C1 segment of cervical spinal cord (tissue), 14 donors: ENCODE data around the gene NPPA.
"Not testable (repeated sequence)": the region's sequence is repeated elsewhere in the genome, so short reads cannot be mapped to it uniquely, and the experiment has no call there.

Experiments used
- DNase-seq, 14 donors: peaks; one replicate each; lab custom pipeline; 2025; lab: John Stamatoyannopoulos, UW

Gene NPPA

GRCh38 chr1:11847667-11848372, at the start of gene NPPA:
Gene NPPA, minus strand, starts transcription at chr1:11847783. Its CDS starts 99 bp downstream, at chr1:11847684.
- DNase-seq: no peak

- DNase-seq: not testable (repeated sequence)
Observed at GRCh38 chr1:11894501-11894900, 46.9 kb upstream of the NPPA start.

GRCh38 chr1:11893907-11894251, 46.3 kb upstream of the NPPA start:
- peak in 6 of 14 donors; percentile 3 to 19 (median 16) for DNase-seq

DNA sequence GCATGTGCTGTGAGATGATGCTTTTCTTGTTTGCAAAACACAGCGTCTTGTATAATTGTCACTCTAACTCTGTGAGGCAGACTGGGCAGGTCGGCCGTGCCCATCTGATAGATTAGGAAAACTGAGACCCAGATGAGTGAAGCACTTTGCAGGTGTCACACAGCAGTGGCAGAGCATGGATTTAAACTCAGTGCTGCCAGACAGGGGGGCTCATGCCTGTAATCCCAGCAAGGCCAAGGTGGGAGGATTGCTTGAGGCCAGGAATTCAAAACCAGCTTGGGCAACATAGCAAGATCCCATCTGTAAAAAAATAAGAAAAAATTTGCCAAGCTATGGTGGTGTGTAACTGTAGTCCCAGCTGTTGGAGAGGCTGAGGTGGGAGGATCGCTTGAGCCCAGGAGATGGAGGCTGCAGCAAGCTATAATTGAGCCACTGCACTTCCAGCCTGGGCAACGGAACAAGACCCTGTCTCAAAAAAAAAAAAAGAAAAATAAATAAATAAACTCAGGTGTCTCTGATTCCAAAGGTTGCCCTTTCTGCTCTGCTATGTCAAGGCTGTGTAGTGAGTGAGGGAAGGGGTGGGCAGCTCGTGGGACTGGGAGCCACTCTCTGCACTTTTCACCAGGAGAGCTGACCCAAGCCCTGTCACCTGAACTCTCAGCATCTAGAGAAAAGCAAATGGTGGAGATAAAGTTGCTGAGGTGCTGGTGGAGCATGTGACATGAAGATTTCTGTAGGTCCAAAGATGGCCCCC, 44.0 kb upstream of the NPPA start:
- DNase-seq: no peak

DNA sequence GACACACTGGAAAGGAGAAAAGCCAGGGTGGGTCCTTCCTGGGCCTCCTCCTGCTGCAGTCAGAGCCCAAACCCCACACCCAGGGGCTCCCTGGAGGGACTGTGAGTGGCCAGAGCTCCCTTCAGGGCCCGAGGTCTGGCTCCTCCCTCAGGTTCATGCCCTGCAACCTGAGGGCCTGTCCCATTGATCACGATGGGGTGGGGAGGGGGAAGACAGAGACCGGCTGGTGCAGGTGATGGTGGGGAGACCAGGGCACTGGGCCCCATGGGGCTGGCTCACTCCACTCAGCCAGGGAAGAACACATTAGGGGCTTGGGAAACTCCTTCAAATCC, 41.3 kb upstream of the NPPA start:
- DNase-seq: no peak

- DNase-seq: peak in 1 of 14 donors; percentile 42
Observed at GRCh38 chr1:11888206-11888876, 40.8 kb upstream of the NPPA start.

GRCh38 chr1:11887666-11888007, 40.1 kb upstream of the NPPA start:
- no peak for DNase-seq

DNA sequence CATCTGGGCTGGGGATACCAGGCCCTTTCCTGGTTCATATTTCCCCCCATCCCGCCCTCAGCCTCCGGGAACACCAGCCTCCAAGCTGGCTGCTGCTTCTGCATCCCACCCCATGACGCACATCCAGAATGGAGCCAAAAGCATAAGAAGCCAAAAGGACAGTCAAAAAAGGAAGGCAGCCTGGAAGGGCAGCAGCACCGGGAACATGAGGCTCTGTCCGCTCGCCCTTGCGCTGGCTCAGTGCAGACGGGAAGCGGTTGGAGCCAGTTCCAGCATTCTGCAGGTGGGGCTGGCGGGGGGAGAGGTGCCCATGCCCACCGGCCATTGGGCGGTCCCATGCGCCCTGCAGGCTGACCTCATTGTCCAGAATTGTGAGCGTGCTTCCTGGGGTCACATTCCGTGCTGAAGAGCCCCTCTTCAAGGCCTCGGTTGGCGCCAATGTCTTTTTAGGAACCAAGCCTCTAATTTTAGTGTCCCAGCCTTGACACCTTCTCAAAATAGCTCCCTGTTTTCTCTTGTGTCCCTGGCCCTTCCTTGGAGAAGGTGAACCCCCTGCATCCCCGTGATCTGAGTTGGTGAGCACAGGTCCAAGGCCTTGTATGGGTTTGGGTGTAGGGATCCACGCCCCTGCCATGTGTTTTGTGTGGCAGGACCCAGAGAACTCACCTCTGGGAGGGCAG, 39.5 kb upstream of the NPPA start:
- DNase-seq: no peak

DNA sequence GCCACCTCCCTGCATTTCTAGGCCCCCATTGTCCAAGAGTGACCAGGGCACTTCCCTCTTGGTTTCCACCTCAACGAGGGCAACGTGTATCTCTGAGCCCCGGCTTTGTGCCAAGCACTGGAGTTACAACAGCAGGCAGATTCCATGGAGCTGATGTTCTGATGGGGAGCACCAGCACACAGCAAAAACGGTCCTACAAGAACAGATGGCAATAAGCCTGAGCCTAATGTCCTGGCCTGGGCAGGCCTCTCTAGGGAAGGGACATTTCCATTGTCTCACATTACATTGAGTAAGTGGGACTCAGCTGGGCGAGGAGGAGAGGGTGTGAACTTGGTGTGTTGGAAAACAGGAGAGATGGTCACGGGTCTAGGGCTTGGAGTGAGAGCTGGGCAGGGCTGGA, 38.3 kb upstream of the NPPA start:
- DNase-seq: no peak

- DNase-seq: no peak
Observed at GRCh38 chr1:11882814-11883538, 35.4 kb upstream of the NPPA start.

DNA sequence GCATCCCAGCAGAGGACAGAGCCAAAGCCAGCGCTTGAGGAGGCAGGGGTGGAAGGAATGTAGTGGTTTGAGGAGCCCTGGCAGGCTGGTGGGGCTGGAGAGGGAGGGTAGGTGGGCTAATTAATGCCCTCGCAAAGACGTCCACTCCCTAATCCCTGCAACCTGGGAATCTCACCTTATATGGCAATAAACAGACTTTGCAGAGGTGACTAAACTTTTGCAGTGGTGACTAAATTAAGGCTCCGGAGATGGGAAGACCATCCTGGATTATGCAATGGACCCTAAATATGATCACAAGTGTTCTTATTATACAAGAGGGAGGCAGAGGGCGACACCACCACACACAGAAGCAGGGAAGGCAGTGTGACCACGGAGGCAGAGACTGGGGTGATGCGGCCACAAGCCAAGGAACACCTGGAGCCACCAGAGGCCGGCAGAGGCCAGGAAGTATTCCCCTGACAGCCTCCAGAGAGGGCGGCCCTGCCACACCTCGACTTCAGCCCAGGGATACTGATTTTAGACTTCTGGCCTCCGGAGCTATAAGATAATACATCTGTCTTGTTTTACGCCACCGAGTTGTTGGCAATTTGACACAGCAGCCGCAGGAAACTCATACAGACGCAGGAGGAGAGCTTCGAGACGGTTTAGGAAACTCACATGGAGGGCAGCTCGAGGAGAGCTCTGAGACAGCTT, 34.3 kb upstream of the NPPA start:
- no peak for DNase-seq

DNA sequence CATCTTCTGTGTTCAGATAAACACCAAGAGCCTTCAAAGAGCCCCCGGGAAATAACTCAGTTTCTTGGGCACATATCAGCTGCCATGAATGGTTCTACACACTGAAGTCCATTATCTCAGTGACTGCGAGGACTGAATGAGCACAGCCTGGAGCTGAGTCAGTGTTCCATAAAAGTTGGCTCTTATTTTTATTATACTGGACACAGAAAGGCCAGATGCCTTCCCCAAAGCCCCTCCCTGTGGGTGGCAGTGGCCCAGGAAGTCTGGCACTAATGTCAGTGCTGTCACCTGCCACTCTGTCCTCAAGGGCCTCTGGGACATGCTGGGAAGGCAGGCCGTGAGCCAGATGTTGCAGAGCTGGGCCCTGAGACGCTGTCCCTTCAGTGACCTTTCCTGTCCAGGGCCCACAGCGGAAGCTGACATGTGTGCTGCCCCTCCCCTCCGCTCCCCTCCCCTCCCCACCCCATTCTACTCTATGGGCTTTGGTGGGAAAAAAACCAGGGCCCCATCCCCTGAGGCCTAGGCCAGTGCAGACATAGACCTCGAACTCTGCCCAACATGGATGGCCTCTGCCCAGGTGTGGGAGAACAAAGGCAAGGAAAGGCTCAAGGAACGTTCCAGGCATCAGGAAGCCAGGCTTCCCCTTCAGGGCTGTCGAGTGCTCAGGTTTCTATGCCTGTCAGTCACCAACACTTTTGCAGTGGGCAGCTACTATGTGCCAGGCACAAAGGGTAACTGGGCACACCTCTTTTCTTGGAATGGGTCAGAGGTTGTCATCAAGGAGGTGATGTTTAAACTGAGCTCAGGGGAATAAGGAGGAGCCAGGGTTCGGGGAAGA, 33.5 kb upstream of the NPPA start:
- peak in 7 of 14 donors; percentile 3 to 85 (median 6) for DNase-seq

DNA sequence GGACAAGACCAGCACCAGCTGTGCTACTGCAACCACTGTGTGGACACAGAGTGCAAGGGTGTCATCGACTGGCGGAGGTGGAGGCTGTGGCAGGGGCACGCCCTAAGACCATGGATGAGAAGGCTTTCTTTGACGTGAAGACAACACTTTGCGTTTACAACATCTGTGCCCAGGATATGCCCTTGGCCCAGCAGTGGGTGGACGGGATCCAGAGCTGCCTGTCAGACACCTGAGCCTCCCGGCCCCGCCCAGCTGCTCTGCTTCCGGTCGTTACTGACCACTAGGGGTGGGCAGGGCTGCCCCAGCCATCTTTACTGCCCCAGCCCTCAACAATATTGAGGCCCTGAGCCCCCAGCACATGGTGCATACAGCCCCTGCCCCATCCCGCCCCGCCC, 32.6 kb upstream of the NPPA start:
- DNase-seq: no peak

GRCh38 chr1:11879311-11880180, 32.0 kb upstream of the NPPA start:
- DNase-seq: no peak

- DNase-seq: no peak
Observed at GRCh38 chr1:11878891-11879190, 31.3 kb upstream of the NPPA start.

DNA sequence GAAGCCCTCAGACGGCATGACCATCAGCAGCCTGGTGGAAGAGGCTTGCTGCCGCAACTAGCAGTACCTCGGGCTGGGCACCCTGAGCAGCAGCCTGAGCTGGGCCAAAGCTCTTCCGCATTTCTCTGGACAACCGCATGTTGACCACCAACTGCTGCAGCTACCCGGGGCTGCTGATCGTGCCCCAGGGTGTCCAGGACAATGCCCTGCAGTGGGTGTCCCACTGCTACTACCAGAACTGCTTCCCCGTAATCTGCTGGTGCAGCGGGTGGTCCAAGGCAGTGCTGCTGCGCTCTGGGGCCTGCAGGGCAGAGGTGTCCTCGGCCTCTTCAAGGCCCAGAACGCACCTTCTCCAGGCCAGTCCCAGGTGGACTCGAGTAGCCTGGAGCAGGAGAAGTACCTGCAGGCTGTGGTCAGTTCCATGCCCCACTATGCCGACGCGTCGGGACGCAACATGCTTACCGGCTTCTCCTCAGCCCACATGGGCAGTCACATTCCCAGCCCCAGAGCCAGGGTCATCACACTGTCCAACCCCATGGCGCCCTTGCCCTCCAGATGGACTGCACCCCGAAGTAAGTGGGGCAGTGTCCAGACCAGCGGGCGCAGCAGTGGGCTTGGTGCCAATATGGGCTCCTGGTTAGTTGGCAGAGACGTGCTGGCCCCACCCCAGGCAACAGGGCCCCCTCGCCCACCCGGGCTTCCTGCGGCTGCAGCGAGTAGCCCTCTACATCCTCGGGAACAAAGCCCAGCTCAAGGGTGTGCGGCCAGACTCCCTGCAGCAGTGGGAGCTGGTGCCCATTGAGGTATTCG, 30.7 kb upstream of the NPPA start:
- no peak for DNase-seq

GRCh38 chr1:11877074-11877473, 29.5 kb upstream of the NPPA start:
- DNase-seq: no peak

DNA sequence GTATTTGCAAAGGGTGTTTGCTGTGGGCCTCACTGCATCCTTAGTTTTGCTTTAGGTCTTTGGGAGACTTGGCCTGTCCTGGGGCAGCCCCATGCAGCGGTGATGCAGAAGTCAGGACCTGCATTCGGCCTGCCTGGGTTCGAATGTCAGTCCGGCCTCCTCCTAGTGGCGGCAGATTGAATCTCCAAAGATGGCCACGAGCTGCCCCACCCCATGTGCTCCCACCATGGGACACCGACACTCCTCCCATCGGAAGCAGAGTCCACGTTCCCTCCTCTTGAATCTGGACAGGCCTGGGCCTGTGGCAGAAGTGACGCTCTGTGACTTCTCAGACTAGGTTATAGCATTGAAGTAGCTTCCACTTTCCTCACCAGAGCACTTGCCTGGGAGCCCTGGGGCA, 27.5 kb upstream of the NPPA start:
- DNase-seq: no peak

GRCh38 chr1:11874624-11875023, 27.0 kb upstream of the NPPA start:
- DNase-seq: no peak
